GM12878 (cell line): ENCODE data around the gene ANKRD66. TPM values are rescaled to one million over a fixed set of nuclear protein-coding genes. Genes with fewer than 3 reads are reported as not detected.

Experiments
- ATAC-seq: fragments of 200-7000 bp; cut with Tn5 transposase; 3 replicates; pipeline ENCODE4 v1.9.1; 2020; ENCODE audit warnings: mild to moderate bottlenecking, moderate library complexity
- BruUV-seq: library from RNA; stranded (reverse); fragments of 400-500 nt; replicated peaks from 2 replicates; lab custom pipeline; 2021; lab: Mats Ljungman, UMichigan
- CTCF ChIA-PET: fragments of 300-600 bp; sonication (Branson Sonifier 250); formaldehyde crosslinking; extraction: SDS; loops from one replicate; lab custom pipeline; 2021; ENCODE audit warnings: inconsistent platforms; lab: Yijun Ruan, JAX
- POLR2A ChIA-PET: fragments of 350-600 bp; formaldehyde crosslinking; extraction: SDS; loops from one replicate; lab custom pipeline; 2021; ENCODE audit warnings: inconsistent platforms; lab: Charles Lee
- RAD21 ChIA-PET: fragments of 300-600 bp; sonication (Branson Sonifier 250); formaldehyde crosslinking; loops from one replicate; lab custom pipeline; 2023; ENCODE audit warnings: antibody characterized with exemption; ENCODE audit not compliant: unreplicated experiment; lab: Charles Lee
- SMC1A ChIA-PET: fragments of 300-600 bp; sonication (Branson Sonifier 250); formaldehyde crosslinking; loops from one replicate; lab custom pipeline; 2023; ENCODE audit not compliant: unreplicated experiment, uncharacterized antibody; lab: Charles Lee
- DNase-seq: peaks from one replicate; pipeline ENCODE4 v3.0.0-alpha.2; 2011; ENCODE audit warnings: low read depth, low spot score
- FAIRE-seq: peaks from 3 replicates; lab custom pipeline; 2011; peaks lifted over from hg19 to GRCh38; lab: Jason Lieb, UNC
- H2AFZ ChIP-seq: 2 replicates; pipeline ENCODE4 v1.6.0; 2011; ENCODE audit warnings: low read depth, low read length, control low read depth; ENCODE audit not compliant: control insufficient read depth
- H3K27ac ChIP-seq: 2 replicates; pipeline ENCODE4 v1.5.1; 2011; ENCODE audit warnings: control low read depth; ENCODE audit not compliant: control insufficient read depth, insufficient read depth
- H3K27me3 ChIP-seq, 2 experiments: replicated peaks in 1 of 2; 2 replicates each; pipeline versions ENCODE4 v1.6.0 to v1.6.1; 2011; ENCODE audit warnings: low read length in 1 of 2; ENCODE audit not compliant: control insufficient read depth in 2 of 2, insufficient read depth in 2 of 2
- H3K36me3 ChIP-seq, 2 experiments: 2 replicates each; pipeline ENCODE4 v1.5.1; 2011; ENCODE audit warnings: low read length in 1 of 2; ENCODE audit not compliant: control insufficient read depth in 2 of 2, insufficient read depth in 2 of 2
- H3K4me1 ChIP-seq: 2 replicates; pipeline ENCODE4 v1.6.1; 2011; ENCODE audit warnings: mild to moderate bottlenecking, low read length, moderate library complexity, mixed read lengths; ENCODE audit not compliant: control insufficient read depth, insufficient read depth
- H3K4me2 ChIP-seq: 2 replicates; pipeline ENCODE4 v1.6.0; 2011; ENCODE audit warnings: control low read depth; ENCODE audit not compliant: control insufficient read depth, insufficient read depth
- H3K4me3 ChIP-seq: fragments of 200-600 bp; sonication (generic); 2 replicates; pipeline ENCODE4 v1.5.1; 2016
- H3K79me2 ChIP-seq: 2 replicates; pipeline ENCODE4 v1.6.0; 2011; ENCODE audit warnings: low read length; ENCODE audit not compliant: control insufficient read depth, insufficient read depth
- H3K9ac ChIP-seq: 2 replicates; pipeline ENCODE4 v1.8.0; 2011; ENCODE audit warnings: low read length, control low read depth, mixed read lengths; ENCODE audit not compliant: control insufficient read depth, insufficient read depth
- H3K9me3 ChIP-seq: replicated peaks from 3 replicates; pipeline ENCODE4 v1.5.1; 2011; ENCODE audit warnings: mild to moderate bottlenecking, low read length; ENCODE audit not compliant: control insufficient read depth, insufficient read depth
- H4K20me1 ChIP-seq: 2 replicates; pipeline ENCODE4 v1.6.0; 2011; ENCODE audit not compliant: control insufficient read depth, insufficient read depth
- BCL11A ChIP-seq: IDR thresholded peaks from 2 replicates; pipeline ENCODE4 v1.6.1; 2011; ENCODE audit warnings: low read depth, low read length
- EP300 ChIP-seq, 2 experiments: fragments of 150-350 bp in 1 of 2; IDR thresholded peaks; 2 replicates each; pipeline ENCODE4 v1.6.1; 2011 to 2012; ENCODE audit warnings: low read depth in 2 of 2, low read length in 2 of 2, borderline replicate concordance in 1 of 2, improper control_type of control experiment in 1 of 2, inconsistent platforms in 1 of 2; ENCODE audit not compliant: control insufficient read depth in 1 of 2
- KLF5 ChIP-seq: fragments of 450-650 bp; IDR thresholded peaks from 2 replicates; pipeline ENCODE4 v1.6.1; 2014; ENCODE audit warnings: mild to moderate bottlenecking; ENCODE audit not compliant: partially characterized antibody
- MEF2B ChIP-seq: fragments of 450-650 bp; IDR thresholded peaks from 2 replicates; pipeline ENCODE4 v1.6.1; 2018; ENCODE audit warnings: mild to moderate bottlenecking, moderate library complexity; ENCODE audit not compliant: partially characterized antibody, poor library complexity, severe bottlenecking
- TARDBP ChIP-seq: IDR thresholded peaks from 2 replicates; pipeline ENCODE4 v1.6.1; 2016; ENCODE audit warnings: borderline replicate concordance
- WGBS: methylation state at CpG from one replicate; pipeline ENCODE4 v1.1.6; 2016; ENCODE audit warnings: low lambda C conversion rate; ENCODE audit not compliant: insufficient replicate concordance, insufficient coverage; ENCODE audit errors: missing lambda C conversion rate; 5-methylcytosine and 5-hydroxymethylcytosine counted together
- in situ Hi-C: fragments of 300-500 bp; cut with MboI; formaldehyde crosslinking; loops from 9 replicates; pipeline ENCODE4 v1.14.3; 2018; ENCODE audit warnings: mixed read lengths
- intact Hi-C: fragments of 100-400 bp; cut with micrococcal nuclease; formaldehyde crosslinking; loops from one replicate; pipeline ENCODE4 v1.14.2; 2022; ENCODE audit not compliant: unreplicated experiment
- polyA plus RNA-seq, 11 experiments: library from polyadenylated mRNA; depleted of rRNA in 4 of 11; unstranded in 6 of 11; stranded (reverse) in 5 of 11; fragments of >200 nt; fragmentation: Nextera tagmentation in 4 of 11; fragmentation: Illumina TruSeq in 1 of 11; extraction: Ambion mirVana in 4 of 11; extraction: Trizol in 1 of 11; gene quantifications; 1 replicate in 1 of 11; 2 replicates in 10 of 11; pipeline versions ENCODE4 v1.2.1 to v1.2.3, GENCODE V29; 2011 to 2016; ENCODE audit warnings: inconsistent platforms in 2 of 11, missing spikeins in 2 of 11, low read depth in 1 of 11
- total RNA-seq, 4 experiments: library from RNA; depleted of rRNA in 3 of 4; stranded (reverse); fragments of >200 nt in 3 of 4; fragmentation: Illumina TruSeq in 1 of 4; extraction: Trizol in 1 of 4; gene quantifications; 2 replicates each; pipeline versions ENCODE4 v1.2.1 to v1.2.3, GENCODE V29; 2013 to 2021
- TF ChIP-seq, protein P1 (sequence below): fragments of 450-650 bp; IDR thresholded peaks from 2 replicates; pipeline ENCODE4 v1.6.1; 2017; ENCODE audit warnings: mild to moderate bottlenecking
- TF ChIP-seq, protein P2 (sequence below): fragments of 450-650 bp; IDR thresholded peaks from 2 replicates; pipeline ENCODE4 v1.6.1; 2014; ENCODE audit warnings: mild to moderate bottlenecking

The ANKRD66 gene
- total and polyA plus RNA-seq, 10 of the 15 experiments (the other 5 are each of a cell fraction or from before 2014, with no cell fraction given) = not detected

DNA sequence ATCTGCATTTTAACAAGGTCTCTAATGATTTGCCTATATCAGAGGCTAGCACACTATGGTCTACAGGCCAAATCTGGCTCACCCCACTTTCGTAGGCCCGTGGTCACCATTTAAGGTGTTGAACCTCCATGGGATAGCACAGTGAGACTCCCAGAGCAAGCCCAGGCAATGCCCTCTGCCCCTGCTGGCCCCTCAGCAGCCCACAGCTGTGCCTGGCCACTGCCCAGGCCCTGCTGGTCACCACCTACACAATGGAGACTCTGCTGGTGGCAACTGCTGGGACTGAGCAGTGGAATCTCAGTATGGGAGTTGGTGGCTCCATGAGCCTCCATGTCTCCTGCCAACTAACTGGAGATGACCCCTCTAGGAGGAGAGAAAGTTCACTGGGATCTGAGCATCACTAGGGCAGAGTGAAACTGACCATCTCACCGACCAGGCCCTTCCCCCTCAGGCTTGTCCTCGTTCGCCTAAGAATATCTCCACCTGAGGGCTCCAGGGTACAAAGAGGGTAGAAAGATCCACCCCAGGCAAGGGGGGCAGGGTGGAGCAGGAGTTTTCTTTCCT is 2.3 kb downstream of the ANKRD66 start (continued):
- TF ChIP-seq, protein P1, sequence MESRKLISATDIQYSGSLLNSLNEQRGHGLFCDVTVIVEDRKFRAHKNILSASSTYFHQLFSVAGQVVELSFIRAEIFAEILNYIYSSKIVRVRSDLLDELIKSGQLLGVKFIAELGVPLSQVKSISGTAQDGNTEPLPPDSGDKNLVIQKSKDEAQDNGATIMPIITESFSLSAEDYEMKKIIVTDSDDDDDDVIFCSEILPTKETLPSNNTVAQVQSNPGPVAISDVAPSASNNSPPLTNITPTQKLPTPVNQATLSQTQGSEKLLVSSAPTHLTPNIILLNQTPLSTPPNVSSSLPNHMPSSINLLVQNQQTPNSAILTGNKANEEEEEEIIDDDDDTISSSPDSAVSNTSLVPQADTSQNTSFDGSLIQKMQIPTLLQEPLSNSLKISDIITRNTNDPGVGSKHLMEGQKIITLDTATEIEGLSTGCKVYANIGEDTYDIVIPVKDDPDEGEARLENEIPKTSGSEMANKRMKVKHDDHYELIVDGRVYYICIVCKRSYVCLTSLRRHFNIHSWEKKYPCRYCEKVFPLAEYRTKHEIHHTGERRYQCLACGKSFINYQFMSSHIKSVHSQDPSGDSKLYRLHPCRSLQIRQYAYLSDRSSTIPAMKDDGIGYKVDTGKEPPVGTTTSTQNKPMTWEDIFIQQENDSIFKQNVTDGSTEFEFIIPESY = no peak
- TF ChIP-seq TARDBP = no peak
- no peak for TF ChIP-seq MEF2B
- no peak for TF ChIP-seq EP300 (IDR thresholded peaks at IDR 0.05; ENCODE audit: borderline replicate concordance in 1 of 2, control insufficient read depth in 1 of 2, low read depth in 2 of 2, low read length in 2 of 2)
- no peak for TF ChIP-seq BCL11A

DNA sequence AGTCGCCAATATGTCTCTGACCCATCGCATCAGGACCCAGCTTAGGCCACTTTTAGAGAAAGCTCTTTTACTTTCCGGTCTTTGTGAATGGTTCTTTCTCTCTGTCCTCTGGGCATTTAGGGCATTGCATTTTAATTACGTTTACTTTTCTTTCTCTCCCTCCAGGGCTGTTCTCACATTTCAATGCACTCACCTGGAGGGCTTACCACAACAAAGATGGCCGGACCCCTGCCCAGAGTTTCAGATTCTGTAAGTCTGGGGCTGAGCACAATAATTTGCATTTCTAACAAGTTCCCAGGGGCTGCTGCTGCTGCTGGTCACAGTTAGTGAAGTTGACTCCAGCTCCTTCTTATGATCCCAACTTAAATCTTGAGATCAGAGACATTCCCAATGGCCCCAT is 3.0 kb downstream of the ANKRD66 start:
- no peaks in the 10 kb centered on the region for H3K27me3 ChIP-seq
- H3K9me3 ChIP-seq = no peaks in the 10 kb centered on the region
- H3K4me1 ChIP-seq = no peaks in the 10 kb centered on the region
- SMC1A ChIA-PET = no interaction called here
- H2AFZ ChIP-seq = no peak overlapping the region
- no peaks in the 10 kb centered on the region for H3K79me2 ChIP-seq
- BruUV-seq = no TSS peak
- H3K36me3 ChIP-seq = no peaks in the 10 kb centered on the region
- DNase-seq = no peak
- POLR2A ChIA-PET = no interaction called here
- no peak overlapping the region for H3K9ac ChIP-seq
- H4K20me1 ChIP-seq = no peaks in the 10 kb centered on the region
- RAD21 ChIA-PET = no interaction called here
- ATAC-seq = no peak
- WGBS = 51% methylated on average over 5 of the region's 5 CpGs
- in situ Hi-C loops (no loop called here), intact Hi-C loops (no loop called here)
- CTCF ChIA-PET = interaction anchor here (0.6 kb wide), 1 partner anchor 236 kb away, joined by 3 read pairs; no protein-coding TSS in a partner anchor
- no peak overlapping the region for H3K27ac ChIP-seq
- no peak for TF ChIP-seq KLF5
- TF ChIP-seq, protein P2, sequence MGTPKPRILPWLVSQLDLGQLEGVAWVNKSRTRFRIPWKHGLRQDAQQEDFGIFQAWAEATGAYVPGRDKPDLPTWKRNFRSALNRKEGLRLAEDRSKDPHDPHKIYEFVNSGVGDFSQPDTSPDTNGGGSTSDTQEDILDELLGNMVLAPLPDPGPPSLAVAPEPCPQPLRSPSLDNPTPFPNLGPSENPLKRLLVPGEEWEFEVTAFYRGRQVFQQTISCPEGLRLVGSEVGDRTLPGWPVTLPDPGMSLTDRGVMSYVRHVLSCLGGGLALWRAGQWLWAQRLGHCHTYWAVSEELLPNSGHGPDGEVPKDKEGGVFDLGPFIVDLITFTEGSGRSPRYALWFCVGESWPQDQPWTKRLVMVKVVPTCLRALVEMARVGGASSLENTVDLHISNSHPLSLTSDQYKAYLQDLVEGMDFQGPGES = no peak
- no peak overlapping the region for H3K4me3 ChIP-seq
- H3K4me2 ChIP-seq = no peak overlapping the region
- no peak for FAIRE-seq
